Islet precursor cell (in vitro differentiated cells): Measurements from ENCODE around the gene DMWD.
"Not testable (repeated sequence)": the region's sequence is repeated elsewhere in the genome, so short reads cannot be mapped to it uniquely, and the experiment has no call there.

Experiments used
- DNase-seq: peaks from one replicate; pipeline ENCODE4 v3.0.0-alpha.2; 2018

DMWD gene

GRCh38 chr19:45768984-45769782, 23.5 kb downstream of the DMWD start, which contains the start of gene SIX5:
TSS of gene SIX5 (minus strand) at chr19:45769252. CDS start at chr19:45768844, 408 bp downstream.
- DNase-seq = peak; percentile 99

- DNase-seq = peak; percentile 77
Observed at GRCh38 chr19:45768655-45768983, 24.0 kb downstream of the DMWD start.

GRCh38 chr19:45767881-45768654, 24.6 kb downstream of the DMWD start:
- peak; percentile 88 for DNase-seq

GRCh38 chr19:45767410-45767880, 25.2 kb downstream of the DMWD start:
- DNase-seq = peak; percentile 91

- no peak for DNase-seq
Observed at GRCh38 chr19:45766869-45767346, 25.7 kb downstream of the DMWD start.

- peak; percentile 47 for DNase-seq
Observed at GRCh38 chr19:45766296-45766868, 26.3 kb downstream of the DMWD start.

GRCh38 chr19:45765702-45766295, 26.8 kb downstream of the DMWD start:
- DNase-seq = peak; percentile 53

- DNase-seq = peak; percentile 65
Observed at GRCh38 chr19:45764945-45765701, 27.5 kb downstream of the DMWD start.

GRCh38 chr19:45764475-45764874, 28.2 kb downstream of the DMWD start:
- DNase-seq = peak; percentile 49

- DNase-seq = peak; percentile 50
Observed at GRCh38 chr19:45763691-45764294, 28.9 kb downstream of the DMWD start.

- peak; percentile 46 for DNase-seq
Observed at GRCh38 chr19:45762870-45763631, 29.6 kb downstream of the DMWD start.

- peak; percentile 57 for DNase-seq
Observed at GRCh38 chr19:45761714-45762113, 30.9 kb downstream of the DMWD start.

- DNase-seq = no peak
Observed at GRCh38 chr19:45758921-45759320, 33.7 kb downstream of the DMWD start.

GRCh38 chr19:45757695-45758094, 35.0 kb downstream of the DMWD start:
- no peak for DNase-seq

- no peak for DNase-seq
Observed at GRCh38 chr19:45754323-45754722, 38.3 kb downstream of the DMWD start.

- peak; percentile 79 for DNase-seq
Observed at GRCh38 chr19:45753548-45753947, 39.1 kb downstream of the DMWD start.

GRCh38 chr19:45752639-45753038, 40.0 kb downstream of the DMWD start:
- no peak for DNase-seq

GRCh38 chr19:45751483-45751882, 41.2 kb downstream of the DMWD start:
- not testable (repeated sequence) for DNase-seq

GRCh38 chr19:45747513-45747912, 45.1 kb downstream of the DMWD start:
- no peak for DNase-seq

GRCh38 chr19:45746866-45747265, 45.8 kb downstream of the DMWD start:
- DNase-seq = no peak

GRCh38 chr19:45745606-45746005, 47.0 kb downstream of the DMWD start:
- no peak for DNase-seq
